Body of pancreas (tissue), 4 donors: ENCODE results near the gene MAPK14. TPM values are rescaled to one million over a fixed set of nuclear protein-coding genes. Genes with fewer than 3 reads are reported as not detected.
A peak's percentile ranks its signal among the peaks of the same experiment; 100 is the strongest.

ENCODE experiments used
- ATAC-seq: fragments of 150-250 bp; one replicate; pipeline ENCODE4 v1.9.1; 2016
- DNase-seq, 4 donors: peaks; one replicate each; pipeline ENCODE4 v3.0.0-alpha.2; 2019
- H3K27ac ChIP-seq, 4 donors: fragments of 200-600 bp; sonication (generic); 1 replicate in 3 of 4; 2 replicates in 1 of 4; pipeline versions ENCODE4 v1.5.1 to v1.6.1; 2016 to 2019; ENCODE audit warnings: mild to moderate bottlenecking in 1 of 4, mixed read lengths in 1 of 4, moderate library complexity in 1 of 4
- H3K27me3 ChIP-seq, 2 donors: fragments of 200-600 bp; sonication (generic); one replicate each; pipeline ENCODE4 v1.6.0; 2016; ENCODE audit warnings: mild to moderate bottlenecking in 1 of 2
- H3K36me3 ChIP-seq, 2 donors: fragments of 200-600 bp; sonication (generic); replicated peaks in 1 of 2; 2 replicates each; pipeline ENCODE4 v1.5.1; 2016; ENCODE audit warnings: low read depth in 2 of 2; ENCODE audit not compliant: insufficient read depth in 1 of 2
- H3K4me1 ChIP-seq: fragments of 200-600 bp; sonication (generic); one replicate; pipeline ENCODE4 v1.6.0; 2016
- H3K4me3 ChIP-seq, 2 donors: fragments of 200-600 bp; sonication (generic); 1 replicate in 1 of 2; 2 replicates in 1 of 2; pipeline ENCODE4 v1.5.1; 2016 to 2019
- H3K9me3 ChIP-seq, 3 donors: fragments of 200-600 bp; sonication (generic); 1 replicate in 2 of 3; 2 replicates in 1 of 3; pipeline ENCODE4 v1.5.1; 2016
- CTCF ChIP-seq, 7 experiments: fragments of 450-650 bp in 4 of 7; fragments of 200-600 bp in 3 of 7; sonication (generic) in 3 of 7; IDR thresholded peaks; one replicate each; pipeline ENCODE4 v1.5.1; 2016 to 2019; ENCODE audit warnings: antibody characterized with exemption in 7 of 7
- POLR2A ChIP-seq, 3 donors: fragments of 450-650 bp; IDR thresholded peaks; one replicate each; pipeline ENCODE4 v1.6.1; 2016; ENCODE audit warnings: antibody characterized with exemption in 3 of 3, mild to moderate bottlenecking in 2 of 3
- WGBS, 2 donors: methylation state at CpG; one replicate each; pipeline ENCODE4 v1.1.5; 2017; 5-methylcytosine and 5-hydroxymethylcytosine counted together
- intact Hi-C: fragments of 100-400 bp; cut with DNase I; formaldehyde crosslinking; loops from one replicate; pipeline ENCODE4 v1.15.1; 2023
- total RNA-seq, 2 donors: library from RNA; depleted of rRNA; stranded (reverse); fragments of >200 nt; gene quantifications; one replicate each; pipeline ENCODE4 v1.1.0, GENCODE V29; 2016

MAPK14 gene
- total RNA-seq, 2 donors from 2014 or later: 30.3 to 33.7 TPM

GRCh38 chr6:36139431-36139830, 111.8 kb downstream of the MAPK14 start:
- Histone ChIP-seq H3K27me3 (no peaks in the 10 kb centered on the region), H3K4me3 (no peak overlapping the region), H3K36me3 (peaks cover 3 to 16% of the 10 kb centered on the region in 2 donors), H3K27ac (no peak overlapping the region), H3K4me1 (peaks cover 6% of the 10 kb centered on the region), H3K9me3 (no peaks in the 10 kb centered on the region)
- no peak for DNase-seq
- peak in 2 of 7 experiments; percentile 10 to 13 for TF ChIP-seq CTCF (IDR thresholded peaks at IDR 0.05)
- no peak for TF ChIP-seq POLR2A (IDR thresholded peaks at IDR 0.05)
- no peak for ATAC-seq
- intact Hi-C loops: no loop called here
- 51 to 64% methylated on average over 3 to 7 of the region's 7 CpGs for WGBS, 2 donors

GRCh38 chr6:36139991-36140710, 112.5 kb downstream of the MAPK14 start:
- Histone ChIP-seq H3K27ac (no peak overlapping the region), H3K9me3 (no peaks in the 10 kb centered on the region), H3K27me3 (no peaks in the 10 kb centered on the region), H3K36me3 (peaks cover 3 to 16% of the 10 kb centered on the region in 2 donors), H3K4me3 (no peak overlapping the region), H3K4me1 (peaks cover 6% of the 10 kb centered on the region)
- intact Hi-C loops: no loop called here
- 45 to 53% methylated on average over 7 to 8 of the region's 8 CpGs for WGBS, 2 donors
- no peak for ATAC-seq
- TF ChIP-seq POLR2A (IDR thresholded peaks at IDR 0.05) (no peak), CTCF (IDR thresholded peaks at IDR 0.05) (no peak)
- no peak for DNase-seq

GRCh38 chr6:36141091-36141490, 113.5 kb downstream of the MAPK14 start:
- no peaks in the 10 kb centered on the region for H3K27me3 ChIP-seq
- TF ChIP-seq POLR2A (IDR thresholded peaks at IDR 0.05) (no peak), CTCF (IDR thresholded peaks at IDR 0.05) (no peak)
- DNase-seq: no peak
- intact Hi-C loops: no loop called here
- peaks cover 6% of the 10 kb centered on the region for H3K4me1 ChIP-seq
- no peaks in the 10 kb centered on the region for H3K9me3 ChIP-seq
- no peak overlapping the region for H3K4me3 ChIP-seq
- peaks cover 3 to 16% of the 10 kb centered on the region in 2 donors for H3K36me3 ChIP-seq
- no peak overlapping the region for H3K27ac ChIP-seq
- no peak for ATAC-seq
- 90 to 100% methylated on average over 3 to 4 of the region's 4 CpGs for WGBS, 2 donors

GRCh38 chr6:36141961-36142360, 114.4 kb downstream of the MAPK14 start:
- no peaks in the 10 kb centered on the region for H3K9me3 ChIP-seq
- H3K4me3 ChIP-seq: no peak overlapping the region
- TF ChIP-seq CTCF (IDR thresholded peaks at IDR 0.05) (no peak), POLR2A (IDR thresholded peaks at IDR 0.05) (no peak)
- H3K4me1 ChIP-seq: peaks cover 6% of the 10 kb centered on the region
- no peaks in the 10 kb centered on the region for H3K27me3 ChIP-seq
- intact Hi-C loops: no loop called here
- H3K36me3 ChIP-seq: peaks cover 0 to 10% of the 10 kb centered on the region in 2 donors
- DNase-seq (no peak), ATAC-seq (no peak)
- no peak overlapping the region for H3K27ac ChIP-seq
- WGBS, 2 donors: 88 to 95% methylated on average over 4 of the region's 4 CpGs
